ENCODE data around the gene RPL4.

DNA sequence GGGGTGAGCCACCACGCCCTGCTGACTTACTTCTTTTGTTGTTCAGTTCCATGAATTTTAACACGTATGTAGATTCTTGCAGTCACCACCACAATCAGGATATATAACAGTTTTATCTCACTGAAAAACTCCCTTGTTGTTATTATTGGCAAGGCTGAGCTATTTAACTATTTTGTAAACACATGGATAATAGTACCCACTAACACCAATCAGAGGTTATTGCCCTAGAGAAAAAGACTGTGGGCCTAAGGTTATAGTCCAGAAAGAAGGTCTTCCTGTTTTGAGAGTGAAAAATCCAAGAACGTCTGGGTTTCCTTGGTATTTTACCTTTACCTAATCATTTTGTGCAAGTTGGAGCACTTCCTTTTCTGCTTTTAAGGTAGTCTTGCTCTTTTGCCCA, 9.9 kb upstream of the RPL4 start:
- TF ChIP-seq, protein P1, sequence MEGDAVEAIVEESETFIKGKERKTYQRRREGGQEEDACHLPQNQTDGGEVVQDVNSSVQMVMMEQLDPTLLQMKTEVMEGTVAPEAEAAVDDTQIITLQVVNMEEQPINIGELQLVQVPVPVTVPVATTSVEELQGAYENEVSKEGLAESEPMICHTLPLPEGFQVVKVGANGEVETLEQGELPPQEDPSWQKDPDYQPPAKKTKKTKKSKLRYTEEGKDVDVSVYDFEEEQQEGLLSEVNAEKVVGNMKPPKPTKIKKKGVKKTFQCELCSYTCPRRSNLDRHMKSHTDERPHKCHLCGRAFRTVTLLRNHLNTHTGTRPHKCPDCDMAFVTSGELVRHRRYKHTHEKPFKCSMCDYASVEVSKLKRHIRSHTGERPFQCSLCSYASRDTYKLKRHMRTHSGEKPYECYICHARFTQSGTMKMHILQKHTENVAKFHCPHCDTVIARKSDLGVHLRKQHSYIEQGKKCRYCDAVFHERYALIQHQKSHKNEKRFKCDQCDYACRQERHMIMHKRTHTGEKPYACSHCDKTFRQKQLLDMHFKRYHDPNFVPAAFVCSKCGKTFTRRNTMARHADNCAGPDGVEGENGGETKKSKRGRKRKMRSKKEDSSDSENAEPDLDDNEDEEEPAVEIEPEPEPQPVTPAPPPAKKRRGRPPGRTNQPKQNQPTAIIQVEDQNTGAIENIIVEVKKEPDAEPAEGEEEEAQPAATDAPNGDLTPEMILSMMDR (IDR thresholded peaks at IDR 0.05; ENCODE audit: poor library complexity, severe bottlenecking), result no peak
- no peak for TF ChIP-seq SMC3 (conservative IDR thresholded peaks at IDR 0.05; ENCODE audit: poor library complexity)
- no peak for TF ChIP-seq MXI1 (conservative IDR thresholded peaks at IDR 0.05; ENCODE audit: poor library complexity, severe bottlenecking)
- no peak for TF ChIP-seq EP300 (conservative IDR thresholded peaks at IDR 0.05; ENCODE audit: poor library complexity, severe bottlenecking)
- no peak for TF ChIP-seq POLR2AphosphoS5 (IDR thresholded peaks at IDR 0.05)

Measured in neural cell (in vitro differentiated cells).